GM19238 (cell line): ENCODE results near the gene FRRS1.

Experiments
- DNase-seq: peaks from one replicate; pipeline ENCODE4 v3.0.0; 2011; ENCODE audit warnings: low spot score; ENCODE audit not compliant: insufficient read length

FRRS1 gene

DNA sequence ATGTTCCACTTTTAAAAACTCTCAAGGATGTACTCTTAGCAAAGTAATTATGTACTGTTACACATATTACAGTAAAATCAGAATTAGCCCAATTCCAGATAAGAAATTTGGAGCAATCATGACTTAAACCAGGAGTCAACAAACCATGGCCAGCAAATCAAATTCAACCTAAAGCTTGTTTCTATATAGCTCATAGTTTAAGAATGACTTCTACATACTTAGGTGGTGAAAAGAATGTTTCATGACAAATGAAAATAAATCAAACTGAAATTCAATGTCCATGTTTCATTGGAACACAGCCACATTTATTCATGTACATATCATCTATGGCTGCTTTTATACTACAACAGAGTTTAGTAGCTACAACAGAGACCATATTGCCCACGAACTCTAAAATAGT, 35.1 kb downstream of the FRRS1 start:
- no peak for DNase-seq

DNA sequence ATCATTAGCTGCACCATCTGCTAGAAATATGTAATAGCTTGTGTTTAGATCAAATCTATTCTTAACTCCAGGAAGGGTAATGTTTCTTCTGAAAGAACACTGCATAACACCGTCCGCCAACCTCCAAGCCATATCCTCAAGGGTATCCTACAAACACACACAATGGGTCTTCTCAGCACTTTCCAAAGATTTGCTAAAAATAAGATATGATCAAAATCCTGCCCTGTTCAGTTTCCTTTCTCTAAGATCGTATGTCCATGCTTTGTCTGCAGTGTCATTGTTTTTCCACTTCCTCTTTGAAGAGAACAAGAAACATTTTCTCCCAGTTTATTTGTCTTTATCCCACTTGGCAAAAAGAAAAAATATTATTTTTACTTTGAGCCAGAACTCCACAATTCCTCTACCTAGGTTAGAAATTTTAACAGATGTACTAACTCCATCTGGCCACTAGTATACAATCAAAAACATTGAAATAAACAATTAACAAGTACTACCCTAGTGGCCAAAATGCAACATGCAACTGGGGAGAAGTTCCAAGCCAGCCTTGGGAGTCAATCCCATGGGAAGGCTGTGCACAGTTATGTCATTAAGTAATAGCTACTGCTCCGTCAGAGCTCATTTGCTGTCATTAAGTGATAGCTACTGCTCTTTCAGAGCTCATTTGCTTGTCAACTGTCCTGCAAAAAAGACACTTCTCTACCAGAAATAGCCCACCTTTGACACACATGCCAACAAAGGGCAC, 37.8 kb downstream of the FRRS1 start:
- DNase-seq = no peak

- no peak for DNase-seq
Measured at GRCh38 chr1:99727575-99728185, 38.8 kb downstream of the FRRS1 start.

DNA sequence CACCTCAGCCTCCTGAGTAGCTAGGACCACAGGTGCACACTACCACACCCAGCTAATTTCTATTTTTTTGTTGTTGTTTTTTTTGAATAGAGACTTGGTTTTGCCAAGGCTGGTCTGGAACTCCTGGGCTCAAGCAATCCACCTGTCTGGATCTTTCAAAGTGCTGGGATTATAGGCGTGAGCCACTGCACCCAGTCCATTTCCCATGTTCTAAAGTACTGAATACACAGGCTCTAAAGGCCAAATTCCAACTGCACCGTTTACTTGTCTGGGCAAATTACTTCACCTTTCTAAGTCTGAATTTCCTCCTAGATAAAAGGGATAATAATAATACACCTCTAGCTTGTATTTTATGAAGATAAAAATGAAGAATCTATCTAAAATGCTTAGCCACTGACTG, 39.6 kb downstream of the FRRS1 start:
- DNase-seq = no peak

DNA sequence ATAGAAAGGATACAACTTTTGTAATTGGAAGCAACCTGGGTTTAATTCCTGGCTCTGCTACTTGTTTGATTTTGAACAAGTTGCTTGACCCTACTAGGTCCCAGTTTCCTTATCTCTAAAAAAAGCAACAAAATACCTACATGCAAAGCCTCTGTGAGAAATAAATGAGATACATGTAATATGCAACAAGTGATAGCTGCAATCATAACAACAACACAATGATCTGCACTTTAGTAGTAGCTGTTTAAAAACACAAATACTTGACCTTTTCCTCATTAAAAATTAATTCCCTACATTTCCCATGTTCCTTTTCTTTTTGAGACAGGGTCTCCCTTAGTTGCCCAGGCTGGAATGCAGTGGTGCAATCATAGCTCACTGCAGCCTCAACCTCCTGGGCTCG, 40.0 kb downstream of the FRRS1 start:
- DNase-seq = no peak

- no peak for DNase-seq
Measured at GRCh38 chr1:99725996-99726395, 40.4 kb downstream of the FRRS1 start.

DNA sequence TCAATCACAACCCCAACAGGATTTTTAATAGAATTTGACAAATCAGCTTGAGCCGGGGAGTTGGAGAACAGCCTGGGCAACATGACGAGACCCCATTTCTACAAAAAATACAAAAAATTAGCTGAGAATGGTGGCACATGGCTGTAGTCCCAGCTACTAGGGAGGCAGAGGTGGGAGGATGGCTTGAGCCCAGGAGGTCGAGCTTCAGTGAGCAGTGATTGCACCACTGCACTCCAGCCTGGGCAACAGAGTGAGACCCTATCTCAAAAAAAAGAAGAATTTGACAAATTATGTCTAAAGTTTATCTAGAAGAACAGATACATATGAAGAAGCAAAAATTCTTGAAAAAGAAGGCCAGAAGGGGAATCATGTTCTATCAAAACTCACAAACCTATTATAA, 43.2 kb downstream of the FRRS1 start:
- DNase-seq = no peak

GRCh38 chr1:99717005-99717404, 49.4 kb downstream of the FRRS1 start:
- no peak for DNase-seq

DNA sequence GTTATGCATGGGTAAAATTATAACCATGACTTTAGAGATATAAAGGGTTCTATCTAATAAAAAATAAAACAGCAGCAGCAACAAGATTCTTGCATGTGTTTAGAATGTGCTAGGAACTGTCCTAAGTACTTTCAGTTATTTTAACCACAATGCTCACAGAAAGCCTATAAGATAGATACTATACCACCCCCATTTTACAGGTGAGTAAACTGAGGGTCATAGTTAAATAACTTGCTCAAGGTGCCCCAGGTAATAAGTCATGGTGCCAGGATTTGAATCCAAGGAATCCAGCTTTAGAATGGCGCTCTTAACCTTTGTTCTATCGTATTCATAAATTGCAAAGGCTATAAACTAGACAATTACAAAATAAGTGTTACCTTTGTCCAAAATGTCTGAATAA, 53.4 kb downstream of the FRRS1 start:
- DNase-seq = no peak

DNA sequence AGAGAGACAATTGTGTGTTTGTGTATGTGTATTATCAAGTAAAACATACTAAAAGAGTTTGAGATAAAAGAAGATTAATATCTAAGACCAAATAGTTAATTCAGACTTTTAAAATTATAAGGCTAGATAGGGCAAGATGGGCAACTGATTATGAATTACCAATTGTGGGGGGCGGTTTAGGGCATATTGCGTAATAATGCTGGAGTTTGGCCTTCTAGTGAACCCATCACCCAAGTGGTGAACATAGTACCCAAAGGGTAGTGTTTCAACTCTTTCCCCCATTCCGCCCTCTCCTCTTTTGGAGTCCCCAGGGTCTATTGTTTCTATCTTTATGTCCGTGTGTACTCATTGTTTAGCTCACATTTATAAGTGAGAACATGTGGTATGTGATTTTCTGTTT, 55.4 kb downstream of the FRRS1 start:
- no peak for DNase-seq

DNA sequence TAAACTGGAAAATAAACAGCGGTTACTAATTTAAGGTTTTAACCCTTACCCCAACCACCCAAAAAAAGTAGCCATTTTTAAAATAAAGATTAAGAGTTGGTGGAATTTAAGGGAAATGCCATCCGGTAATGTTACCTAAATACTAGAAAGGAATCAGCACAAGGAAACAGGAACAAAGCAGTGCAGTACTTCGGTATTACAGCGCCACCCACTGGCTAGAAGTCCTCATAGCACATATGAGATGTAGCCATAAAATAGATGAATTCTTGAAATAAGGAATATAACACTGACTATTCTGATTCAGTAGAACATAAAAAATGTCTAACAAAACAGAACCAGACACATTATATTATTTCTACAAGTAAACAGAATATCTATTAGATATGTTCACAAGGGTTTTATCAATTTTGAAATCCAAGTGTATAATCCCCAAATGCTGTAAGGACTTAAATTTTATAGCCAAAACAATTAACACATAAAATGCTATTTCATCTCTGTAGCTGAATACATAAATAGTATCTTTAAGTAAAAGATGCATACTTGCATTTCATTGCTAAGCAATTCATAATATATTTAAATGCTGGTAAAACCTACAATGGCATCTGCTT, 58.8 kb downstream of the FRRS1 start:
- DNase-seq = no peak

DNA sequence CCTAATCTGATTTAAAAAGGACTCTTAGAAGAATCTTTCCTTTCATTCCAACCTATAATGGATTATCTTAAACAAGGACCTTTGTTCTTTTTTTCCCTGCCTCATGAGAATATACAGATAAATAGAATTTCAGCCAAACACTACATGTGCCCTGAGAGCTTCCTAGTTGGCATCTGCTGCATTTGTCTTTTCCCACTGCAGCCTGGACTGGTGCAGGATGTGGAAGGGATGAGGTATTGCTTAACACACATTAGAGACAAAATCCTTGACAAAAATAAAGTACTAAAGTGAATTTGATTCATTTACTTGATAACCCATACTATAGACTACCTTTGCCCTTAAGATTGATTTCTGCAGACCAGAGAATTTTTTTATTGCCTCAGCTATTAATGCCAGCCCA, 61.0 kb downstream of the FRRS1 start:
- DNase-seq = no peak

DNA sequence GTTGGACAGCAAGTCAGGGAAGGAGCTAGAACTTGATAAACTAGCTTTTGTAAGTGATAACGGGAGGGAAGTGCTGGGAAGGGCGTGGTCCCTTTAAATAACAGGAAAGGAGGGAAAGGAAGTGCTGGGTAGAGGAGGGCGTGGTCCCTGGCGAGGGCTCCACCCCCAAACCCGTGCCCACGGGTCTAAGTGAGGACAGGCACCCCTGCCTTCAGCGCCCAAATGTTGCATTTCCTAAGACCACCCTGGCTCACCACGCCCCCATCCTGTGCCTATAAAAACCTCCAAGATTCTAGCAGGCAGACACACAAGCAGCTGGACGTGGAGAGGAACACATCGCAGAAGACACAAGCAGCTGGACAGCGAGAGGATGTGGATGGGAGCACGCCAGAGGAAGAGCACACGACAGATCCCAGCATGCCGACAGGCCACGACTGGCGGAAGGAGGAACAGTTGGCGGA, 62.0 kb downstream of the FRRS1 start:
- no peak for DNase-seq

GRCh38 chr1:99702221-99702620, 64.2 kb downstream of the FRRS1 start:
- no peak for DNase-seq

GRCh38 chr1:99700020-99700419, 66.4 kb downstream of the FRRS1 start:
- no peak for DNase-seq

DNA sequence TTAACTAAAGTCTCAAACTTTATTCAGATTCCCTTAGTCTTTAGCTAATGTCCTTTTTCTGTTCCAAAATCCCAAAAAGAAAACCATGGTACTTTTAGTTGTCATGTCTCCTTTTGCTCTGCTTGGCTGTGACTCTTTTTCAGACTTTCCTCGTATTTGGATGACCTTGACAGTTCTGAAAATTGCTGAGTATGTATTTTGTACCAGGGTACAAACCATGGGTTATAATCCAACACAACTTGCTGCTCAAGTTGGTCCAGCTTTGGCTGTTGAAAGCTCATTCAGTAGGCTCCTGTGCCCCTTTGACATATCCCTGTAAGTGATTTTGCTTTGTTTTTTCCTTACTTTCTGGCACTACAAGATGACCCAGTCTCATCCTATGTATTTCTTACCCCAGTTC, 68.9 kb downstream of the FRRS1 start:
- no peak for DNase-seq

DNA sequence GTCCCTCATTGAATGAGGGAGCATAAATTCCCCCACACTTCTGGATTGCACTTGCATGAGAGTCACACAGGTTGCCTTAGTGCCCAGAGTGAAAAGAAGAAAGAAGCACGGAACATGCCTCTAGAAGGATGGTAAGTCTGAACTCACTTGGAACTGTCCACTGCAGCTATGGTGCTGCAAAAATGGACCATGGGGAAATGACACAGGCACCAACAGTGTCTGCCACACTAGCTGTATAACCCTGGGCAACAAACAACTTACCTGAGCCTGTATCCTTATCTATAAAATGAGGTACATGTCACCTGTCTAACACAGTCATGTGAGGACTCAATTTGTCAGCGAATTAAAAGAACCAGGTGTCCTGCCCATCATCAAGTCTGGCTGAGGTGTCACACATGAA, 69.8 kb downstream of the FRRS1 start:
- no peak for DNase-seq

GRCh38 chr1:99691175-99691574, 75.3 kb downstream of the FRRS1 start:
- no peak for DNase-seq

DNA sequence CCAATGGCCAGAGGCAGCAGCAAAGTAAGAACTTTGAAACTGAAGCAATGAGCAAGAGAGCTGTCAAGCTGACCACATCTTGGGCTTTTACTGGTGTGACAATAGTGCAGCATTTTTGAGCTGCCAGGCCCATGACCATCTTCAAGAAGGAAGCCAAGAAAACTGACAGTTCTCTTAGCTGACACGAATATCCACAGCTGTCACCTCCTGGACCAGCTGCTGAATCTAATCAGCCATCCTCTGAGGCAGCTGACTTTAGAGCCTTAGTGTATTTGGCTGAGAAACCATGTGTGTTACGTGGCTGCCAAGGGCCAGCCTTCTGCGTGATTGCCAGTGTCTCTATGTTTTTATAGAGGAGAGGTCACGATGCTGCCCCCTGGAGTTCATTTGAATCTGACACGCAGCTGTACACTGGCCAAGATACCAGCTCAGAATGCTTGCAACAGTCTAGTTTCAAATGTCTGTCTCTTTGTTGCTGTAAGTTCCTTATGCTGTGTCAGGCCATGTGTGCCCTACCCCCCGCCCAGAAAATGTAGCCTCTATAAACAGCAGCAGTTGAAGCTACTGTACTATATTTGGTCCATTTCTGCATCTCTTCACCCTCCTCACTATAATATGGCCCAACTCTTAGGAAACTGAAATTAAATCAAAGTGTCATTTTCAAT, 80.8 kb downstream of the FRRS1 start:
- DNase-seq = no peak

DNA sequence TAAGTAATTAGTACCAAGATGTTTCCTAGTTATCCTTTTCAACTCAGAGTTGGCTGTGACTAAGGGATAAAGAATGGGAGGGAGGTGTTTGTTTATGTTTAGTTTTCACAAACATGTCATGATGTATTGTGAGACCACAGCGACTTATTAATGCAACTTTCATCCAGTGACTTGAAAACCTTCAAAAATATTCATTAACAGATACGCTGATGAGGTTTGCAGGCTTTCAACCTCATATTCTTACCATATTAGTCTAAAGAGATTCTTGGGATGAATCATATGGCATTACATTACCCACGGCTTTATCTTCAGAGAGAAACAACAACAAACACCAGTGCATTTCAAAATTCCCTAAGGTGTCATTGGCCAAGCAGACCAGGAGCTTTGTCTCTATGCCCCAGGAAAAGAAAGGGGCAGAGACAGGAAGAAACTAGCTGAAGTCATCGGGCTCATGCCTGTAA, 84.1 kb downstream of the FRRS1 start:
- DNase-seq = no peak

DNA sequence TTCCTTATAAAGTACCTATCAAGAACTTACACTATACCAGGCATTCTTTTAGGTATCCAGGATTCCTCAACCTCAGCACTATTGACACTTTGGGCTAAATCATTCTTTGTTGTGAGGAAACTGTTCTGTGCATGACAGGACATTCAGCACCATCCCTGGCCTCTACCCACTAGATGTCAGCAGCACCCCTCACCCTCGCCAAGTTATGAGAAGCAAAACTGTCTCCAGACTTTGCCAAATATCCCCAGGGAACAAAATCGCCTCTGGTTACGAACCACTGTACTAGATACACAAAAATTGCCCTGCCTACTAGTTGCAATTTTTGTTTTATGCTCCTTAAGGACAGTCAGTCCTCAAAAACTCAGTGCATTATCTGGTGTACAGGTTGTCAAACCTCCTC, 84.9 kb downstream of the FRRS1 start:
- DNase-seq = no peak

DNA sequence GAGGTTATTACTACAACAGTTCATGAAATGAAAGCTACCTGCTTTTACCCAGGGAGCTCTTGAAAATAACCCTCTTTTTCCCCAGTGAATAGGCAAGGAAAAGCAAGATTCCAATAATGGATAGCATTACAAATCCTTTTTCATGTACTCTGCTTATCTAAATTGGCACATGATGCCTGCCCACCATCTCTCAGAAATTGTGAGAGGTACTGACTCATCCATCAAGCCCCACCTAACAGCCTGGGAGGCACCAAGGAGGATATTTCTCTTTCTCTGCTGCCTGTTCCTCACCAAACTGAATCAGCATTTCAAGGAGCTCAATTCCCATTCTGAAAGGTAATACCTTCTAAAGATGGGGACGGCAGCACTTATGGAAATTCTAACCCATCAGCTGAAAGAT, 86.2 kb downstream of the FRRS1 start:
- no peak for DNase-seq
